ENCODE results near the gene NKX1-1.

DNA sequence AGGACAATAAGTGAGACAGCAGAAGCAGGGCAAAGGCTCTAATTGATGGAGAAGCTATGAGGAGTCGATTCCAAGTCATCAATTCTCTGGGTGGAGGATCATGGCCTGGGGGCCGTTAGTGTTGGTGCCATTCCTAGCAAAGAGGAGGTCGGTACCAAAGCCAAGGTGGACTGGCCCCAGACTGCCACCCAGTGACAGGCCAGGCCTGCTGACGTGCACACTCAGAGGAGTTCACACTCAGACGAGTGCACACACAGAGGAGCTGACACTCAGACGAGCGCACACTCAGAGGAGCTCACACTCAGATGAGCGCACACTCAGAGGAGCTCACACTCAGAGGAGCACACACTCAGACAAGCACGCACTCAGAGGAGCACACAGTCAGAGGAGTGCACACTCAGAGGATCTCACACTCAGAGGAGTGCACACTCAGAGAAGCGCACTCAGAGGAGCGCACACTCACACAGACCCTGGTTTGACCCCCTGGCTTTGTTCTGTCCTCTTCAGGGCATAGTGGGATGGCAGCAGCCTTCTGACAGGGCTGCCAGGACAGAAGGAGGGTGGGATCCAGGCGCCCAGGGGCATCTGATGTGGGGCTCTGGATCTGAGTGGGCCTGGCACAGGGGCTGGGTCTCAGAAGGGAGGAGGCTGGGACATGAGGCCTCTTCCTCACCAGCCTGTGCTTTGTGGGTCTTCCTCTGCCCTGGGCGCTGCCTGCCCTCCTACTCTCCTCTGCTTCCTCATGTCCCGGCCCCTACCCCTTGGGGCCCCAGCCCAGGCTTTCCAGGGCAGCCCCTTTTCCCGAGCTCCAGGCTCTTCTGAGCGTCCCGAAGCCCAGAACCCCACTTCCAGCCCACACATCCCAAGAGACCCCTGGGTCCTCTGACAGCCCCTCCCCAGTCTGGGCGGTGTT, 41.7 kb upstream of the NKX1-1 start:
- no peak for TF ChIP-seq CTCF (IDR thresholded peaks at IDR 0.05)
- no peak for TF ChIP-seq EZH2 (IDR thresholded peaks at IDR 0.05)

Measured in neural progenitor cell (in vitro differentiated cells).